IPS DF 4.7 (cell line): ENCODE data around the gene WNT7A.

Experiments
- DNase-seq: peaks from one replicate; pipeline ENCODE4 v3.0.0-alpha.2; 2013; ENCODE audit warnings: low spot score; ENCODE audit errors: extremely low read depth

WNT7A gene

DNA sequence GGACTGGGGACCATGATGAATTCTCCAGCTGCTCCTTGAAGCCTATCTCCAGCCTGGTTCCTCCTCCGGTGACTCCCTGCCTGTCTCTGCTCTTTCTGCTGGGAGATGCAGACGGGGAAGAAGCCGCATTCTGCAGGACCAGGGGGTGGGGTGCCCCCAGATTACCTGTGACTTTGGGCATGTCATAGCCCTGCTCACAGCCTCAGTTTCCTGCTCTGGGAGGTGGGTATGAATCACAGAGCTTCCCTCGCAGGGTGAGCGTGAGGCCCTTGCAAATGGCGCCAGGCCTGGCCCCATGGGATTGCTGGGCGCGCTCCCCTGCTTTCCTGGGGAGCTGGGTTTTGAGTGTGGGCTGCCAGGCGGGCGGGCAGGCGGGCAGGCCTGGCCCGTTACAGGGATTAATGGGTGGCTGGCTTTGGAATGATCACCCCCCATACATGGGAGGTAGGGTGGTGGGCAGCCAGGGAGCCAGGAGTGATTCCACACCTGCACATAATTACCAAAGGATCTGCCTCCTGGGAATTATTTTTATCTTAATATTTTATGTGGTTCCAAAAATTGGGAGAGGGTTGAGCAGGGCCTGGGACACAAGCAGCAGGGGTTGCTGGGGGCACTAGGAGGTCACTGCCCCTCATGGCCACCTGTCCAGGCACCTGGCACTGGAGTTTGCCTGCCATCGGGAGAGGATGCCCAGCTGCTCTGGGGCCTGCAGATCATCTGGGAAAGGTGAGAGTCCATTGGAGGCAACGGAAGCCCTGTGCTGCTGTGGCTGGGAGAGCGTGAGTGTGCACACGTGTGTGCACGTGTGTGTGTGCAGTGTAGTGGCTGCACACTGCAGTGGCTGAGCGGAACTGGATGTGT, 106.8 kb downstream of the WNT7A start:
- no peak for DNase-seq

GRCh38 chr3:13772321-13772745, 107.5 kb downstream of the WNT7A start:
- no peak for DNase-seq

DNA sequence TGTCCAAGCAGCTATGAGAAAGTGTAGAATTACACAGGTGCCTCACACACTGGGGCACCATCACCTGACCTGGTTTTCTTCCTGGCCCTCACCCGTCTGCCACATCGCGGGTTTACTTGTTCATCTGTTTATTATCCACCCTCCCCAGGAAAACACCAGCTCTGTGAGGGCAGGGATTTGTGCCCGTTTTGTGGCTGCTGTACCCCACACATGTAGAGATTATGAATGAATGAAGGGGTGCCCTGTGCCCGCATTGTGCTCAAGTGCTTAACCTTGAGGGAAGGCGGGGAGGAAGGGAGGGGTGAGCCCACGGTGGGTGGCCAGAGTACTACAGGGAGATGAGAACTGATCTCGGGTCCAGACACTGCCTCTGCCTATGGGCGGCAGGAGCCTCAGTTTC, 108.4 kb downstream of the WNT7A start:
- DNase-seq, result no peak

DNA sequence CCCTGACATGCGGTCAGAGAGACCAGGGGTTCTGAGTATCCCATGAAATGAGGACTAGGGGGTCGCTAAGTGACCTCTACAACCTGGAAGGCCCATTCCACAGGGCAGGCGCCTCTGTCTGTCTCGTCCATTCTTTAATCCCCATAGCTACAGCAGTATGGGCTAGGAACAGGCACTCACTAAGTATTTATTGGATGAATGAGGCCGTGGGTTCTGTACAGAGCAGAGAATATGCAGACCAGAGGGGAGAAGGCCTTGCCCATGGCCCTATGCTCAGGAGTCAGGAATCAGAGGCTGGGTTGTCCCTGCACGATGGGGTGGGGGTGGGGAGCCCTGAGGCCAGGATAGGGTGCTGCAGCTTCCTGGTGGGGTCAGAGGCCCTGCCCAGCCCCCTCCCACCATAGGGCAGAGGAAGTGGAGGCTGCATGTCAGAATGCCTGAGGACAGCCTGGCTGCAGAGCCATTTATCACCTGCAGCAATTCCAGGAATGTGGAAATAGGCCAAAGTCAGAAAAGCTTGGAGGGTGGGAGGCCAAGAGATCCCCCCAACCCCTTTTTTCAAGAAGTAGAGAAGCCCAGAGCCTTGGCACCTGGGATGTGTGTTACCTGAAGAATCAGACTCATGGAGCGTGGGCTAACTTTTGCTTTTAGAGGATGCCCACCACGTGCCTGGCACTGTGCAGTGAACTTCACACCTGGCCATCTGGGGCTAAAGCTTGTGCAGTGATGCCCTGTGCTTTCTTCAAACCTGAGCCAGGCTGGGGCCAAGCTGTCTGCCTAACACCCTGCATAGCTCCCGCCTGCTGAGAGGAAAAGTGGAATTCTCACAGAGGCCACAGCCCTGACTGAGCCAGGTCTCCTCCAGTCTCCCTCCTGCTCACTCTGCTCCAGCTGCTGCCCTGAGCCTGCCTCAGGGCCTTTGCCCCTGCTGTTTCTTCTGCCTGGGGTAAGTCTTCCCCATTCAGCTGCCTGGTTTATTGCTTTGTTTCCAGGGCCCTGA, 109.4 kb downstream of the WNT7A start:
- DNase-seq, result no peak

- no peak for DNase-seq
Observed at GRCh38 chr3:13769422-13769821, 110.4 kb downstream of the WNT7A start.

DNA sequence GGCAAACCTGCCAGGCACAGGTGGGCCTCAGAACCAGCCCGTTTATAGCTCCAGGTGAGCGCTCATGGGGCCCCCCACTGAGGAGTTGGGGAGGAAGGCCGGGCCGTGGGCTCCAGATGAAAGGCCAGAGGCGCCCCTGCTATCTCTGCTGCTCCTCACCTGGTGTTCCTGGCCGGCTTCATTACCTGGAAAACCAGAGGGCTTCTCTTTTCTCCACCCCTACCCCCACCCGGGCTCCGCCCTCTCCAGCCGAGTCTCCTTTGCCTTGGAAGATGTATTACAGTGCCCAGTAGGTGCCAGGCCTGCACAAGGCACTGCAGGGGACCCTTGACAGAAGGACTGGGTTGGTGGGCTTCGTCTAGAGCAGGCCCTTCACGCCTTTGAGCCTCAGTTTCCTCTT, 111.4 kb downstream of the WNT7A start:
- DNase-seq, result no peak

- no peak for DNase-seq
Observed at GRCh38 chr3:13767896-13768295, 112.0 kb downstream of the WNT7A start.

GRCh38 chr3:13767030-13767429, 112.8 kb downstream of the WNT7A start:
- DNase-seq, result no peak
